Measurements from ENCODE around the gene DMXL2.

Gene DMXL2

GRCh38 chr15:51401872-51402517 is 220.6 kb downstream of the DMXL2 start:
- no peak overlapping the region for H3K27ac ChIP-seq (replicated peaks)
- peaks cover 3% of the 10 kb centered on the region for H3K27me3 ChIP-seq (ENCODE audit: insufficient read depth, poor library complexity, severe bottlenecking)
- peak; percentile 35 to 64 for DNase-seq (ENCODE audit: low read depth in 1 of 2, low spot score in 1 of 2)
- no peak overlapping the region for H3K4me3 ChIP-seq (replicated peaks; ENCODE audit: insufficient read depth, low read length)
- TF ChIP-seq CTCF (IDR thresholded peaks at IDR 0.05; ENCODE audit: insufficient read depth, low read length) (peak; percentile 79), REST (IDR thresholded peaks at IDR 0.05; ENCODE audit: insufficient replicate concordance, low read depth) (no peak)

- H3K27me3 ChIP-seq (ENCODE audit: insufficient read depth, poor library complexity, severe bottlenecking), result peaks cover 3% of the 10 kb centered on the region
- peak in 1 of 2 experiments; percentile 30 for DNase-seq (ENCODE audit: low read depth in 1 of 2, low spot score in 1 of 2)
Observed at GRCh38 chr15:51401051-51401780, 221.4 kb downstream of the DMXL2 start.

More at GRCh38 chr15:51401051-51401780, 221.4 kb downstream of the DMXL2 start:
- Histone ChIP-seq H3K27ac (replicated peaks) (no peak overlapping the region), H3K4me3 (replicated peaks; ENCODE audit: insufficient read depth, low read length) (no peak overlapping the region)
- TF ChIP-seq REST (IDR thresholded peaks at IDR 0.05; ENCODE audit: insufficient replicate concordance, low read depth) (no peak), SPI1 (IDR thresholded peaks at IDR 0.05; ENCODE audit: borderline replicate concordance, low read depth) (no peak), GABPA (IDR thresholded peaks at IDR 0.05; ENCODE audit: low read depth) (no peak), POLR2AphosphoS5 (IDR thresholded peaks at IDR 0.05; ENCODE audit: low read depth) (no peak), CTCF (IDR thresholded peaks at IDR 0.05; ENCODE audit: insufficient read depth, low read length) (no peak)
